HUDEP-2 (cell line): ENCODE results near the gene ADAMTS9.

Experiments
- DNase-seq, 76 experiments: peaks; one replicate each; lab custom pipeline; 2025; ENCODE audit not compliant: unreplicated experiment in 76 of 76; lab: John Stamatoyannopoulos, UW

ADAMTS9 gene, protein sequence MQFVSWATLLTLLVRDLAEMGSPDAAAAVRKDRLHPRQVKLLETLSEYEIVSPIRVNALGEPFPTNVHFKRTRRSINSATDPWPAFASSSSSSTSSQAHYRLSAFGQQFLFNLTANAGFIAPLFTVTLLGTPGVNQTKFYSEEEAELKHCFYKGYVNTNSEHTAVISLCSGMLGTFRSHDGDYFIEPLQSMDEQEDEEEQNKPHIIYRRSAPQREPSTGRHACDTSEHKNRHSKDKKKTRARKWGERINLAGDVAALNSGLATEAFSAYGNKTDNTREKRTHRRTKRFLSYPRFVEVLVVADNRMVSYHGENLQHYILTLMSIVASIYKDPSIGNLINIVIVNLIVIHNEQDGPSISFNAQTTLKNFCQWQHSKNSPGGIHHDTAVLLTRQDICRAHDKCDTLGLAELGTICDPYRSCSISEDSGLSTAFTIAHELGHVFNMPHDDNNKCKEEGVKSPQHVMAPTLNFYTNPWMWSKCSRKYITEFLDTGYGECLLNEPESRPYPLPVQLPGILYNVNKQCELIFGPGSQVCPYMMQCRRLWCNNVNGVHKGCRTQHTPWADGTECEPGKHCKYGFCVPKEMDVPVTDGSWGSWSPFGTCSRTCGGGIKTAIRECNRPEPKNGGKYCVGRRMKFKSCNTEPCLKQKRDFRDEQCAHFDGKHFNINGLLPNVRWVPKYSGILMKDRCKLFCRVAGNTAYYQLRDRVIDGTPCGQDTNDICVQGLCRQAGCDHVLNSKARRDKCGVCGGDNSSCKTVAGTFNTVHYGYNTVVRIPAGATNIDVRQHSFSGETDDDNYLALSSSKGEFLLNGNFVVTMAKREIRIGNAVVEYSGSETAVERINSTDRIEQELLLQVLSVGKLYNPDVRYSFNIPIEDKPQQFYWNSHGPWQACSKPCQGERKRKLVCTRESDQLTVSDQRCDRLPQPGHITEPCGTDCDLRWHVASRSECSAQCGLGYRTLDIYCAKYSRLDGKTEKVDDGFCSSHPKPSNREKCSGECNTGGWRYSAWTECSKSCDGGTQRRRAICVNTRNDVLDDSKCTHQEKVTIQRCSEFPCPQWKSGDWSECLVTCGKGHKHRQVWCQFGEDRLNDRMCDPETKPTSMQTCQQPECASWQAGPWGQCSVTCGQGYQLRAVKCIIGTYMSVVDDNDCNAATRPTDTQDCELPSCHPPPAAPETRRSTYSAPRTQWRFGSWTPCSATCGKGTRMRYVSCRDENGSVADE (N-terminal part only)

DNA sequence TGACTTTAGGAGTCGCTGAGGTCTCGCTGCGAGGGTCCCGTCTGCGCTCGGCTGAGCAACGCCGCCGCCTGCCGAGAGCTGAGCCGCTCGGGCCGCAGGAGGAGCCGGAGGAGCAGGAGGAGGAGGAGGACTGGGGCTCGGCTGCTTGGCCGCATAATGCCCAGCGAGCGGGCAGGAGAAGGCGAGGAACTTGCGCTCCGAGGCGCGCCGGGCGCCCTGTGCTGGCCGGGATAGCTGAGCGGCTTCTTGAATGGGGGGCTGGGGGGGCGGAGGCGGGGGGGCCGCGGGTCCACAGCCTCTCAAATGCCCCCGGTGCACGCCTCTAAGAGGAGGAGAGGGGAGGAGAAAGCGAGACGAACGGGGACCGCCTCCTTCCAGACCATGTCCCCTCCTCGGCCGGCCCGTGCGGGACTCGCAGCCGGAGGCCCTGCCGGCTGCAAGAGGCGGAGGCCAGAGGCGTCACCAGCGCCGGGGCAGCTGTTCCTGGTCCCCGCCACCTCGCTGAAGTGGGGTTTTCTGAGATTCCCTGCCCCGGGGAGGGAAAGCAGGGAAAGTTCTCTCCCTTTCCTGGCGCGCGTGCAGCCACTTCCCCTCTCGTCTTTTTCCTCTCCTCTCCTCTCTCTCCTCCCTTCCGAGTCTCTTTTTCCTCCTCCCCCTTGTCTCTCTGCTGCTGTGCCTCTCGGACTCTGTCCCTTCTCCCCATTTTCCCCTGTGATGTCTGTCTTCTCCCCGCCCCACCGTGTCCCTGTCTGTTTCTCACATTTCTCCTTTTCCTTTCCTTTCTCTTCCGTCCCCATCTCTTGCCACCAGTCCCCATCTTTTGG, at the start of gene ADAMTS9:
TSS of gene ADAMTS9 (minus strand) at position 220 of the 824 bp plus-strand sequence. CDS start 343 bp downstream, outside the sequence.
- DNase-seq: peak in 1 of 76 experiments; percentile 3

- no peak for DNase-seq
Observed at GRCh38 chr3:64732576-64732975, 44.8 kb upstream of the ADAMTS9 start.

DNA sequence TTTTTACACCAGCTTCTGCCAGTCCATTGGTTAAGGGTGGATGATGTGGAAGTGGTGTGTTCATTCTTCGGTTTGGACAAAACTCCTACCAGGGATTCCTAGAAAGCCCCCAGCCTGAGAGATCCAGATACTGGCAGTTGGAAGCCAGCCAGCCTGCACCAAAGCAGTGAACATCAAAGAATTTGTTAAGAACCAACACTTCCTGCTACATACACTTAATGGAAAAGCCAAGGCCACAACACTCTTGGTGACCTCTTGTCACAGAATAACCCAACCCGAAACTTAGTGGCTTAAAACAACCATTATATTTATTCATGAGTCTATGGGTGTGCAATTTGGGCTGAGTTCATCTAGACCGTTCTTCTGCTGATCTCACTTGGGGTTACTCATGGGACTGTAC, 42.9 kb upstream of the ADAMTS9 start:
- no peak for DNase-seq

GRCh38 chr3:64728994-64729393, 41.2 kb upstream of the ADAMTS9 start:
- DNase-seq: no peak

GRCh38 chr3:64728428-64728827, 40.6 kb upstream of the ADAMTS9 start:
- DNase-seq: no peak

DNA sequence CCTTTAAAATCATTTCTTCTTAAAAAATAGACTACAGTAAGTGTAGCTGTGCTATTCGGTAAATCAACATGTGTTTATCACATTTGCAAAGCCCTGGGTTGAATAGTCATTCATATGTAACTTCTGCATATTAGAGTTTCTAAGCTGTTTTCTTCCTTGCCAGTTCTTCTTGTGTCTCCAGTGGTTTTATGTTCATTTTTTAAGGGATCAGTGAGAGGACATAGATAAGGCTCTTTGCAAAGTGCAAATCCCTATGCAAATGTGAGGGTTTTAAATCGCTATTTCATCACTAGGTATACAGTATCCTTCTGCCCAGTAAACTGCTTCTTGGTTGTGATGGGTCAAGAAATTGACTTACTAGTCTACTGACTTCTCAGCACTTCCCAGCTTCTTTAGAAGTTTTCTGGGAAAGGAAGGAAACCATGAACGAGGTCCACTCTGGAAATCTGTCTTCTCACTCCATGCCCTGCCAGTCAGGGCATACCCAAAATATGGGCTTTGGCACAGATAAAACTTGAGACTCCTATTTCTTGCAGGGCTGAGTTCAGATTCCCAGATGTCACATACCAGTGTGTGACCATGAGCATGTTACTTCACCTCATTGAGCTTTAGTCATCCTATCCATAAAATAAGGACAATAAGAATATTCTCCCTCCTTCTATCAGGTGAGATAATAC, 38.8 kb upstream of the ADAMTS9 start:
- DNase-seq: no peak

GRCh38 chr3:64718976-64719375, 31.2 kb upstream of the ADAMTS9 start:
- DNase-seq: no peak

DNA sequence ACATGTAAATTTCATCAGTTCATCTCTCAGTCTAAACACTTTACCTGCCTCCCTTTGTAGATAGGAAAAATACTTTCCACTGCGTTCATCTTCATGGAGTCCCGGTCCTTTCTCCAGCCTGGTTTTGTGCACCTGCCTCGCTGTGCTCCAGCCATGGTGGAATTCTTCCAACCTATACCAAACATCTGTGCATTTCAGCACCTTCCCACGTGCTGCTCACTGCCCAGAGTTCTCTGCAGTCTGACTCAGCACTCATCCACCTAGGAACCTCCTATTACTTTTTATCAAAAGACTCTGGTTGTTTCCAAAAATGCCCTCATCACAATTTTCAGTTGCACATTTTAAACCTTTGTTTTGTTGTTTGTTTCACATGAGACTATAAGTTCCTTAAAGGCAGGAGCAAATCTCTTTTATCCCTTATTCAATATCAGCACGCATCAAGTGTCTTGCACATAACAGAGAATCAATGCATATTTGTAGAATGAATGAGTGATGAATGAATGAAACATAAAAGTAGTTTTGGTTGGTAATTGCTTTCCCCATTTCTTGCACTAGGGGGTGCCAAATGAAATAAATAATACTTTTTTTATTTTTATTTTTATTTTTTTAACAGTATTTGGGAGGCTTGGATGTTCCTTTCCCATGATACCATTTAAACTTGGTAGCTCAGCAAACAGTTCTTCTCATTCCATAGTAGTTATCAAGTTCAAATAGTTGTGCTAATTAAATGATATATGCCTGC, 30.2 kb upstream of the ADAMTS9 start:
- no peak for DNase-seq

- DNase-seq: no peak
Observed at GRCh38 chr3:64717411-64717810, 29.6 kb upstream of the ADAMTS9 start.

GRCh38 chr3:64716110-64716710, 28.4 kb upstream of the ADAMTS9 start:
- no peak for DNase-seq

GRCh38 chr3:64715211-64715982, 27.6 kb upstream of the ADAMTS9 start:
- DNase-seq: no peak

- no peak for DNase-seq
Observed at GRCh38 chr3:64708456-64708855, 20.7 kb upstream of the ADAMTS9 start.

- DNase-seq: no peak
Observed at GRCh38 chr3:64705946-64706345, 18.1 kb upstream of the ADAMTS9 start.

- no peak for DNase-seq
Observed at GRCh38 chr3:64696896-64697295, 9.1 kb upstream of the ADAMTS9 start.

- no peak for DNase-seq
Observed at GRCh38 chr3:64694114-64694513, 6.3 kb upstream of the ADAMTS9 start.

- no peak for DNase-seq
Observed at GRCh38 chr3:64693031-64693430, 5.2 kb upstream of the ADAMTS9 start.

GRCh38 chr3:64691051-64691450, 3.3 kb upstream of the ADAMTS9 start:
- no peak for DNase-seq
